ENCODE measurements around the gene PJA1.

The PJA1 gene

DNA sequence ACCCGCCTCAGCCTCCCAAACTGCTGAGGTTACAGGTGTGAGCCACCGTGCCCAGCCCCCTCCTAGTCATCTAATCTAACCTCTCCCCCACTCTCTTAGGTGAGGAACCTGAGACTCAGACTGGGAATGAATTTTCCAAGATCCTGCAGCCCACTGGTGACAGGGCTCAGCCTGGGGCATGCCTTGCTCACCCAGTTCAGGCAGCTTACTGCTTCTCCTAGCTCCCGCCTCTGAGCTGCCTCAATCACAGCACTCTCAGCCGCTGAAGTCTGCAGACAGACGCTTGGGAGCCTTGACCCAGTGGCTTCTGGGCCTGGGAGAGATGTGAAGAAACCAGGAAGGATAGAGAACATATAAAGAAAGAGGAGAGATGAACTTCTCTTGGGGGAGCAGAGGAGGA, 24.4 kb downstream of the PJA1 start:
- DNase-seq, result no peak

DNA sequence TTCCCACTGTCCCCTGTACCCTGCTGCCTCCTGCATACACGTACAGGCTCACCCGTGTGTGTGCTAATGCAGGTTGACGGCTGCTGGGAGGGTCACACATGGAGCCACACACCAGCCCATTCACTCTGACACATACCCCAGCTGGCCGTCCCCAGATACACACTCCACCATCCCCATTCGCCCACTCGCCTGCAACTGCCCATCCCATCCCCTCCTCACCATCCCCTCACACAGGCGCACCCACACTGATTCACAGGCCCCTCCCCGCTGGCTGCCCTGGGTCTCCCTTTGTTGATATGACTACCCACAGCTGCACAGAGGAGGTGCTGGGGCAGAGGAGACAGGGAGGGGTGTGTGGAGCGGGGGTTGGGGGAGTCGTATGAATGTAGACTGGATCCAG, 25.7 kb downstream of the PJA1 start:
- no peak for DNase-seq

DNA sequence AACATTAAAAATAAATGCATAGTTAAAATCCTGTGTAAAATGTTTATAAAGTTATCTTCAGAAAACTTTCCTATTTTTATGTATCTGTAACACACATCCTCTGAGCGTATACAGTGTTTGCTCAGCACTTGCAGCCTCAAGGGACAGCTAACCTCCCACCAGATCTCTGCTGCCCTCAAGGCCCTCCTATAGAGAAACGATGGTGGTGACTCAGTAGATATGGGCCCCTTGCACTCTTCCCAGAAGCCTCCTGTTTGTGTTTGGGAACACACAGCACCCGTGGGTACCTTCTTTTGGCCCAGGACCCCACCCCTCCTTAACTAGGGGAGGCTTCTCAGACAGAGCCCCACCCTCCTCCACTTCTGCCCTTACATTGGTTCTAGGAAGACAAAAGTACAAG, 26.7 kb downstream of the PJA1 start:
- DNase-seq, result no peak

DNA sequence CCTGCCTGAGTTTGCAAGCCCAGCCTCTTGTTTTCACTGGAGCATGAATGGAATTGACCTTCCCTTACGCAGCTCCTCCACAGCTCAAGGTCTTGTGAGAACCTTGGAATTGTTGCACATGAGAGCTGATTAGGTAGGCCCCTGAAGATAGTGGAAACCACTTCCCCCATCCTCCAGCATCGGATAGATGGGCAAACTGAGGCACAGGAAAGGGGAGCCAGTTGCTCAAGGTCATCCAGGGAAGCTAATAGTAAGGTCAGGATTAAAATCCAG, 27.2 kb downstream of the PJA1 start:
- no peak for DNase-seq

DNA sequence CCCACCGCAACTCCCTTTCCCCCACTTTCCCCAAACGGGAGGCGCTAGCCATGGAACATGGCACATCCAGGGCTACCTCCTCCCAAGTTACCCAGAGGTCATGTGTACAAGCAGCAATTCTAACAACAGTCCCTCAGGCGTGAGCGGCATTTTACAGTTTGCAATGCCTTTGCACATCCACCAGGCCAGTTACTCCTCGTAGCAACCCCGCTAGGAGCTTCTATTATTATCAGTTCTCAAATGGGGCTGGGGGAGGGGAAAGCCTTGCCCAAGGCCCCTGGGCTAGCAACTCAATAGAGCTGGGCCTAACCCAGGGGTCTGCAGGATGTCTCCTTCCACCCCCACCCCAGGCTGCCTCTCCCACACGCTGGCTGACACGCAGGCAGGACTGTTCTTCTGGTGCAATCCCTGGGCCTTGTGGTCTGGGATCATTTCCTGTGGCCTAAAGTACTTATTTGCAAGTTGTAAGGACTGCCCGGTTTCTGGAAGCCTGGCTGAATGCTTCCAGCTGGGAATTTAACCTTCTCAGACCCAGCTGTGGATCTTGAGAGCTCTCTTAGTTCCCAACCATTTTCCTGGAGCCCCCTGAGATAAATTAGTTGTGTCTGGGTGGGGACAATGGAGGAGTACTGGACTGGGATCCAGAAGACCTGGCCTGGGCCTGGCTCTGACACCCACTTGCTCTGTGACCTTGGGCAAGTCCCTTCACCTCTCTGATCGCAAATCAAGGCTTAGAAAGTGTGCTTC, 27.7 kb downstream of the PJA1 start:
- no peak for DNase-seq

DNA sequence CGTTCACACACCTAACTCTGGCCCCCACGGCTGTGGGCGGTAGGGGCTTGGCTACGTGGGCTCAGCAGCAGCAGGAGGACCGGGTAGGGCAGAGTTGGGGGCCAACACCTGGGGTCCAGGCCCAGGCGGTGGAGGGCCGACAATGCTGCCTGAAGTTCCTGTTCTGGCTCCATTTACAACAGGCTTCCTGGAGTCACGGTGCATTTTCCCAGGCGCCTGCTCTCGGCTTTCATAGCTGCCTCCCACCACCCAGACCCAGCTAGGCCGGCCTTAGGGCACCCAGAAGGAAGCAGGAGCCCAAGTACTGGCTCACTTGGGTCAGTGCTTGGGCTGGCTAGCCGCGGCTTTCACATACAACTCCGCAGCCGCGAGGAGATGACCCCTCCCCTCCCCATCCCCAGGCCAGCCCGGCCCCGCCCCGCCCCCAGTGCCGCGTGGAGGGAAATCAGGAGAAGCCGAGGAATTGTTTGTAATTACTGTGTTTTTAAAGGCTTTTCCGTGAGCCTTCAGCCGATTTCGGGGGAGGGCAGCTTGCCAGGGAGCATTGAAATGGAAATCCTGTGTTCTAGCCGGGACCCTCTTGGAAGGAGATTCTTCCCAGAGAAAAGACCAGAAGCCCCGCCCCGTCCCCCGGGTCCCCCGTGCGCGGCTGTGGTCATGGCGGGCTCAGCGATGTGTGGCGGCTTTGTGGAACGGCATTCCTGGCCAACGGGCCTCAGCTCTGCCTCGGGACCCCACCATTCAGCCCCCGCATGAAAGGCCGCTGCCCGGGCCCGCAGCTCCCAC, 28.5 kb downstream of the PJA1 start:
- DNase-seq, result no peak

DNA sequence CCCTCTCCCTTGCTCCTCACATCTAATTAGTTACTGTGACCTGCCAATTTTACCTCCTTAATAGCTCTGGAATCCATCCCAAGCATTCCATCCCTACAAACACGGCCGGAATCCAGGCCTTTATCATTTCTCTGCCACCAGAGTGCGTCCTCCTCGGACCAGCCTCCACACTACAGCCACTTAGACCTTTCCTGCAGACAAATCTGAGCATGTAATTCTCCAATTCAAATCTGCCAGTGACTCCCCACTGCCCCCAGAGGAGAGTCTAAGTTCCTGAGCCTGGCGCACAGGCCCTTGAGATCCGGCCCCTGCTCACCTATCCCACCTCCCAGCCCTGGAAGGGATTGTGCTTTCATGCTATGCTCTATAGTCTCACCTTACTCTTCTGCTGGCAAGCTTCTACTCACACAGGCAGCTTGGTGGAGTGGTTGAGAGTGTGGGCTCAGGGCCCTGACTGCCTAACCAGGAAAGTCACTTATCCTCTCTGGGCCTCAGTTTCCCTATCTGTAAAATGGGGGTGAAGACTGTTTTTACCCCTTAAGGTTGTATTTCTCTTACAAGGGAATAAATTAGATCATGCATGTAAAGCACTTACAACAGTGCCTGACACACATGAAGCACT, 31.2 kb downstream of the PJA1 start:
- no peak for DNase-seq

DNA sequence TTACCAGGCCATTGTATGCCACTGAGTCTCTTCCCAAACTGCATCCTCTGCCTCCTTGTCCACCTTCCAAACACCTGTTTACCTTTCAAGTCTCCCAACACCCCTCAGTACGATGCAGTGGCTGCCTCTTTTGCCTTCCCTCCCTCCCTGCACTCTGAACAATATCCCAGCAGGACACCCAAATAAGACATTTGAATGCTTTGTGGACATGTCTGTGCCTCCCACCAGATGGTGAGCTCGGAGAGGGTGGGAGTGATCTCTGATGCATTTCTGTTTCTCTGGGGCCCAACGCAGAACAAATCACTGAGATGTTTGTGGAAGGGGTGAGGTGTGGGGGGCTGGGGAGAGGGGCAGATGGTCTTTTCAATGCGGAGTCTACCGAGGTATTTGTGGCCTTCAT, 33.4 kb downstream of the PJA1 start:
- no peak for DNase-seq

DNA sequence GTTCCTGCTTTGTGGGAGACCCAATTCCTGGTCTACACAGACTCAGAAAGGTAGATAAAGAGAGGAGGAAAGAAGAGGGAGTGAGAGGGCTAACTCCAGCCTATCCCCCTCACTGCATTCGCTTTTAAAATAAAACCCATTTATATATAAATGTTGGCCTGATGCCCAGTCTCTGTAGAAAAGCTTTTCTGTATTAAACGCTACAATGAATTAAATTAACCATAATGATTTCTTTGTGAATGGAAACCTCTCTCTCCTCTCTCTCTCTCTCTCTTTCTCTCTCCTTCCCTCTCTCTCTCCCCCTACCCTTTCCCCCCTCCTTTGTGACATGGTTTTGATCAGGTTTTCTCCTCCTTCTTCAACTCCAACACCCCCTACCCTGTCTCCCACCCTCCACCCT, 34.8 kb downstream of the PJA1 start:
- no peak for DNase-seq

DNA sequence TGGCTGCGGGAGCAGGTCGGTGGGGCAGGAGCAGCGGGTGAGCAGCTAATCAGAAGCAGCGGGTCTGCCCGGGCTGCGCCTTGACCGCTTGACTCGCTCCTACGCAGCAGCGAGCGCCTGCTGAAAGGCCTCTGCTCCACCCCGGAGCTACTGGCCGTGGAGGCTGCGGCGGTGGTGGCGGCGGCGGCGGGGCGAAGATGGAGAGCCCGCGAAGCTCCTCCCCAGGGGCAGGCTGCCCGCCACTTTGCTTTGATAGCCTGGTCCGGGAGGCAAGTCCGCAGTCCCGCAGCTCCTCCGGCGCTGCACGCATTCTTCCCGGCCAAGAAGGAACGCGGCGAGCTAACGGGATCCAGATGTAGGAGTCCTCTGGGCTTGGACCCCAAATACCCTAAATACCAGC, 36.7 kb downstream of the PJA1 start:
- no peak for DNase-seq

DNA sequence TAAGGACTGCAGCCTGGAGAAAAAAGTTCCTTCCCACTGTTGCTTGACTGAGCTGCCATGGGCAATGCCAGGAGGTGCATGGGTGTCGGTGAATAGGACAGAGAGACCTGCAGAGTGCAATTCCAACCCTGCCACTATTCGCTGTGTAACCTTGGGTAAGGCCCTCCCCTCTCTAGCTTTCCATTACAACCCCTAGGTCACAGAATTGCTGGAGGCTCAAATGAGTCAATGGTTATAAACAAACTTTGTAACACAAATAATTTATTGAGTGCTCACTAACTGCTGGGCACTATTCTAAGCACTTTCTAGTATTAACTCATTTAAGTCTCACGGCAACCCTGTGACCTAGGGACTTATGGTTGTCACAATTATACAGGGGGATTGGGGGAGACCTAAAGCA, 37.8 kb downstream of the PJA1 start:
- DNase-seq, result no peak

DNA sequence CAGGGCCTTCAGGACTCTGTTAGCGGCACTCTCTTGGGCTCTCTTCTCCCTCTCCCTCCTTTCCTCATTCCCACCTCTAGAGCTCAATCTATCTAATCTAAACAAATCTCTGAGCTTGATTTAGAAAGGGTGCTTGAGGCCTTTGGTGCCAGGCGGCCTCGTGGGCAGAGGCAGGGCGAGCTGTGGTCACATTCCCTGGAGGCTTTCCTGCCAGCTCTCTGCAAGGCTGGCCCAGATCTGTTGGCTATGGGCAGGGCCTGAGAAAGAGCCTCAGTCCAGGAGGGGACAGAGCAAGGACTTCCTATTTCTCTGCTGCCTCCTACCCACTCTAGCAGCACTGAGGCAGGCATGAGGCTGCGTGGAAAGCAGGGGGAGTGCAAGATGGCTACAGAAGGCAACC, 38.6 kb downstream of the PJA1 start:
- DNase-seq, result no peak

DNA sequence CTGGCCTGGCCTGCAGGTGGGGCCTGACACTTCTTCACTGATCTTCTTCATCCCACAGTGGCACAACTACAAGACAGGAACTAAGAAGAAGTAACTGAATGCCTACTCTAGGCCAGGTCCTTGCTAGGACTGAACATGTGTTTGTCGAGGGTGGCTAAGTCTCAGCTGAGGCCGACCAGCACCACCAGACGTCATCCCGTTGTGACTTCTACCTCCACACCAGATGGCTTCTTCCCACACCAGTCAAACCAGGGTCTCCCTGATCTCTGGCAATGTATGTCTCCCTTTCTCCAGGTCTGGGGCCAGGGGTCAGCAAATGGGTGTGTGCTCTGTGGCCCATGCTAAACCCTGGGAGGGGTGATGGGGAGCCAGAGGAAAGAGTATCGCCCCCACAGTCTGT, 40.2 kb downstream of the PJA1 start:
- DNase-seq, result no peak

DNA sequence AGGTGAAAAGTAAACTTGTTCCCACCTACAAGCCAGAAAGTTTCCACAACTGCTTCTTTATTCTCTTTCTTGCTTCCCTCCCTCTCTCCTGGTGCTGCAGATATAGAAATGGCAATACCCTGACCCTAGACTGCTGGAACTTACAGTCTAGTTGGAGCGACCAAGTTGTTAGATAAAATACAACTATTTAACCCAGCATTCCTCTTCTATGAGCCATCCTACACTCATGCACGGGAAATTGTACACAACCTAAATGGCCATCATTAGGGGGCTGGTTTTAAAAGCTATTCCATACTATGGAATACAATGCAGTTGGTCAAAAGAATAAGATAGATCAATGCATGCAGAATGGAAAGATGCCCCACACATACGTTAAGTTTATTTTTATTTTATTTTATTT, 41.1 kb downstream of the PJA1 start:
- no peak for DNase-seq

DNA sequence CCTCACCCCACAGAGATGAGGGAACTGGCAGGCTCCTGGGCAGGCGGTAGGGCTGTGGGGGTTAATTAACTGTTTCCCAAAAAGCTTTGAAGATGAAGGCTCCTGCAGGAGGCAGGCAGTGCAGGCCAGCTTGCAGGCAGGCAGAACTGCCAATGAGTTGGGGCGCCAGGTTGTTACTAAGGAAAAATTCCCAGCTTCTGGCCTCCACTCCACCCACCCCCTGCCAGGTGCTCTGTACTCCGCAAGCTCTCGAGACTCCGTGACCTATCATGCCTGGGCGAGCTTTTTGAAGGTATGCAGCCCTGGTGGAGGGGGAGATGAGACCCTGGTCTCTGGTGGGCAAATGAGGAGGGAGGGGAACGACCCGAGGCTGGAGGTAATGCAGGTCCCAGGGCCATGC, 41.8 kb downstream of the PJA1 start:
- DNase-seq, result no peak

DNA sequence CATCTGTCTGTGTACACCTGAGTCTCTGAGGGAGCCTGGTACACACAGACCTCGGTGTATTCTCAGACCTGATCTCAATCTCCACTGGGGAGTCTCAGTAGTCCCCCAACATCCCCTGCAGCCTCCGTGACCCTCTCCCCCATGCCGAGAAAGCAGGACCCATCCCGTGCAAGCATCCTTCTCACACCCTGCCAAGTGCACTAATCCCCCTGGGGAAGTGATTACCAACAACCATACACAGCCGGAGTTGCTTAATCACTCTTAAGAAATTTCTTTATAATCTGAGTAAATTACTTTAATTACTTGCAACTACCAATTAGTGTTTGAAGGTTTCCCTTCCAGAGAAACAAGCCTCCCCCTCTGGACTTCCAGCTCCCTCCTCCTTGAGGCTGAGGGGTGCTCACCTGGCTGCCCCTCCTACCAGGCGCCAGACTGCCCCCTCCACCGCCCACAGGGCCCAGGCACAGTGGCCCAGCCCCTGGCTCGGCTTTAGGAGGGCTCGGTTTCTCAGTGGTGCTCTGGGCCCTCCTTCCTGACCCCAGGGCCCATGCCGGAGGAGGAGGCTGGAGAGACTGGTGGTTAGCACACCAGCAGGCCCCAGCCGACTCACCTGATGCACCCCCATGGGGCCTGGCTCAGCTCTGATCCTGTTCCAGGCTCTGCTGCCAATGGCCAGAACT, 43.8 kb downstream of the PJA1 start:
- DNase-seq, result no peak

DNA sequence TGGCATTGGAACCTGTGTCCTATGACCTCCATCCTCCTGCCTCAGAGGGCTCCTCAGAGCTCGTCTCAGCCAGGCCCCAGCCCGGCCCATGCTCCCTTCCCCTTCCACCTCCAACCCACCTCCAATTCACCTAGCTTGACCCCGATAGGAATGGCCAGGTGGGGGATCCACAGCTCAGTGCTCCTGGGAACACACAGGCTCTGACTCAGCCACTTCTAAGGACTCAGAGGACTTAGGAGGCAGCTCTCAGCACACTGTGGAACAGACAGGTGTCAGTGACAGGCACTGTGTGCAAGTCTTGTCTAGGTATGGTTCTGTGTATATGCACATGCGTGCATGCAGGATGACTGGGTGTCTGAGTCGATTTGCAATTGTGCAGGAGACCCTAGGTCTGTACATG, 44.8 kb downstream of the PJA1 start:
- no peak for DNase-seq

DNA sequence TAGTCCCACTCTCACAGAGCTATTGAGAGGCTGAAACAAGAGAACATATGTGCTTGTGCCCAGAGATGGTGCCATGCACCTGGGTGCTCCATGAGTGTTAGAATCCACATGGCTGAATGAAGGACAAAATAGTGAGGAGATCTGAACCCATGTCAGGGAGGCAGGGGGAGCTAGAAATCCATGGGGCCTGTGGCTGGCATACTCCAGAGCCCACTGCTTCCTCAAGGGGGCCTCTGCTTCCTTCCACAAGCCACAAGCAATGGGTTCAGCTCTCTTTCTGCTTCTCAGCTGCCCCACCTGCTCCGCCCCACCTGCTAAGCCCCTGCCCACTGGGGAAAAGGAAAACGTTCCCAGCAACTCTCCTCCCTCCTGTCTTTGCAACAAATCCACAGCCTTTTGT, 46.1 kb downstream of the PJA1 start:
- no peak for DNase-seq

DNA sequence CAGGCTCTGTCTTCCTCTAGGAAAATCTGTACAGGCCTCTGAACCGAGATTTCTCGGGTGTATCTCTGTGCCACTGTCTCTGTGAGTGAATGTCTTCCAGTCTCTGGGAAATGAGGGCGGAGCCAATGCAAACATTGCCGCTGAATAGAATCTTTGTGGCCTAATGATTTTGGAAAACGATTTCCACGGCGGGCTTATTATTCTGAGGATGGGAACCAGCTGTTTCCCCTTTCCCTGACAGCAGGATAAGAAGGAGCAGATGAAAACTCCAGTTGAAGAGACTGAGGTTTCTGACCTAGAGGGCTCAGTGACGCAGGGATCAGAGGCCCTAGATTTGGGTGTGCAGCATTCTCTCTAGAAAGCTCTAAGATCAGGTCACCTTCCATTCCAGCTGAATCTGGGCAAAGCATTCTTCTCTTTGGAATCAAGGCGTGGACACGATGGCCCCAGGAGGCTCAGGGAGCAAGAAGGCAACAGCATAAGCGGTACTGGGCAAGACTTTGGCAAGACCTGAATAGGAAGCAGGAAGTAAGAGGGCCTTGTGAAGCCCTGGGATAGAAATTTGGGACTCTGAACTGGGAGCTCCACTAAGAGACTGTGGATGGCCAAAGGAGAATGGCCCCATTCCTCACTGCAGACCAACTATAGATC, 47.3 kb downstream of the PJA1 start:
- no peak for DNase-seq

DNA sequence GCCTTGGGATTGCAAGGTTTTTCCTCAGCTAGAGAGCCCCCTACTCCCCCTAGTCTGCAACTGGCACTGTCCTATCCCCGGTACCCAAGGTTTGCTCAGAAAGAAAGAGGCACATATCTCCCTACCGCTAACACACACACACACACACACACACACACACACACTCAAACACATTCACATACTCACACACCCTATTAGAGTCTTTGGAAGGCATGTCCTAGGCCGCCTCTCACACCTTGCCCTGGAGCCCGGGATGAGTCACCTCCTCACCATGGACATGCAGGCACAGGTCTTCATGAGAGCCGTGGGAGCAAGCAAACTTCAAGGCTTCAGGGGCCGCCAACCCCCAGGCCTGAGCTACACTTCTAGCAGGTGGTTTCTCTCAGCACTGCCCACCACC, 49.2 kb downstream of the PJA1 start:
- no peak for DNase-seq

DNA sequence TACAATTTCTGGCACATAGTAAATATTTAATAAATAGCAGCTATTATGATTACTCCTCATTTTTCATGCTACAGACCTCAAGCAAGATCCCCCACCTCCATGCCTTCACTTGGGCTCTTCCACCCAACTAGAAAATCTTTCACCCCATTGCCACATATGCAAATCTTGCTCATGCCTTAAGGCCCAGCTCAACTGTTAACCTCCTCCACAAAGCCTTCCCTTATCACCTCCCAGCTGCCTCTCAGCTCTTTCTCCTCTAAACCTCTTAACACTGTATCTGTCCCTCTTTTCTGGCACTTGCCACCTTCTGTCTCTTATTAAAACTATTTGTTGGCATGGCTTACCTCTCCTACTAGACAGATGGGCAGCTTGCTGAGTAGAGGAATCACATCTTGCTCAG, 51.5 kb downstream of the PJA1 start:
- DNase-seq, result no peak

Measured in KG1 (cell line).